Measurements from ENCODE around the gene ZFP90.

DNA sequence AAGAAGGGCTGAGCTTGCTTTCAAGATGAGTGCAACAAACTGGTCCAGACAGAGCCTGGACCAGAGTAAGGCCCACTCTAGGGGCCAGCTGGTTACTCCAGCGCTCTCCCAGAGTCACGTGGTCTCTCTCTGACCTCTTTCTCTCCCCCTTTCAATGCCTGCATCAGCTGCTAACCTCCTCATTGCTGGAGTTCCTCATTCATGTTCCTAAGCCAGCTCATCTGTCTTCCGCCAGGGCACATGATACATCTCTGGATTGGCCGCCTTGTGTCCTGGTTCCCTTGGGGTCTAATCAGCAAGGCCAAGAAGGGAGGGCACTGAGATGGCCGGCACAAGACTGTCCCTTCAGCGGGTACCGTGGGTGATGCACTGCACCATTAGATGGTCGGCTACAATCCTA is 26.9 kb upstream of the ZFP90 start:
- TF ChIP-seq POLR2A (IDR thresholded peaks at IDR 0.05; ENCODE audit: low read depth, low read length) (no peak), TAF1 (IDR thresholded peaks at IDR 0.05; ENCODE audit: low read depth, low read length) (no peak)

All from GM12891 (cell line).